HepG2 (cell line): Measurements from ENCODE around the gene THEMIS. TPM values are rescaled to one million over a fixed set of nuclear protein-coding genes. Genes with fewer than 3 reads are reported as not detected.

ENCODE experiments used
- ATAC-seq: fragments of 200-7000 bp; cut with Tn5 transposase; 3 replicates; pipeline ENCODE4 v1.9.1; 2020; ENCODE audit warnings: mild to moderate bottlenecking, moderate library complexity
- BruUV-seq: library from RNA; stranded (reverse); fragments of 400-500 nt; replicated peaks from 2 replicates; lab custom pipeline; 2021; lab: Mats Ljungman, UMichigan
- CTCF ChIA-PET: fragments of 300-600 bp; formaldehyde crosslinking; extraction: SDS; loops from one replicate; lab custom pipeline; 2021; ENCODE audit warnings: low total read pairs, inconsistent platforms, low intra/inter-chr PET ratio; lab: Yijun Ruan, JAX
- POLR2A ChIA-PET: fragments of 350-600 bp; sonication (Branson Sonifier 250); formaldehyde crosslinking; loops from one replicate; lab custom pipeline; 2020; ENCODE audit warnings: antibody characterized with exemption, inconsistent platforms; lab: Yijun Ruan, JAX
- DNase-seq: peaks from one replicate; pipeline ENCODE4 v3.0.0-alpha.2; 2015; ENCODE audit warnings: low spot score
- FAIRE-seq: peaks from 3 replicates; lab custom pipeline; 2011; peaks lifted over from hg19 to GRCh38; lab: Jason Lieb, UNC
- H2AFZ ChIP-seq: one replicate; pipeline ENCODE4 v1.6.1; 2011; ENCODE audit warnings: low read length, inconsistent platforms
- H3K27ac ChIP-seq: fragments of 300-600 bp; 3 replicates; pipeline ENCODE4 v1.8.0; 2011; ENCODE audit warnings: mixed run types, mild to moderate bottlenecking, mixed read lengths, low read length, inconsistent platforms; ENCODE audit not compliant: insufficient read depth; ENCODE audit errors: extremely low read length
- H3K27me3 ChIP-seq, 2 experiments: fragments of 200-600 bp in 1 of 2; 2 replicates in 1 of 2; 3 replicates in 1 of 2; pipeline versions ENCODE4 v1.6.0 to v1.8.0; 2011; ENCODE audit warnings: low read length in 2 of 2, mild to moderate bottlenecking in 2 of 2, moderate library complexity in 2 of 2, inconsistent platforms in 1 of 2; ENCODE audit not compliant: insufficient read depth in 2 of 2, control insufficient read depth in 1 of 2
- H3K36me3 ChIP-seq, 2 experiments: fragments of 200-600 bp in 1 of 2; replicated peaks in 1 of 2; 2 replicates in 1 of 2; 3 replicates in 1 of 2; pipeline versions ENCODE4 v1.5.1 to v1.8.0; 2011; ENCODE audit warnings: low read length in 2 of 2, inconsistent platforms in 1 of 2; ENCODE audit not compliant: insufficient read depth in 2 of 2, control insufficient read depth in 1 of 2
- H3K4me1 ChIP-seq: 2 replicates; pipeline ENCODE4 v1.5.1; 2012; ENCODE audit warnings: low read length, inconsistent platforms; ENCODE audit not compliant: insufficient read depth
- H3K4me2 ChIP-seq: 2 replicates; pipeline ENCODE4 v1.6.0; 2011; ENCODE audit warnings: low read depth, low read length, inconsistent platforms
- H3K4me3 ChIP-seq, 3 experiments: fragments of 200-600 bp in 1 of 3; sonication (generic), shearing (Covaris generic) in 1 of 3; replicated peaks in 1 of 3; 2 replicates each; pipeline ENCODE4 v1.5.1; 2011 to 2016; ENCODE audit warnings: low read length in 3 of 3, inconsistent platforms in 2 of 3, low read depth in 2 of 3, mild to moderate bottlenecking in 2 of 3, control low read depth in 1 of 3, mixed read lengths in 1 of 3; ENCODE audit not compliant: insufficient read depth in 1 of 3
- H3K79me2 ChIP-seq: one replicate; pipeline ENCODE4 v1.6.1; 2011; ENCODE audit warnings: low read length, inconsistent platforms; ENCODE audit not compliant: insufficient read depth
- H3K9ac ChIP-seq: 2 replicates; pipeline ENCODE4 v1.6.0; 2011; ENCODE audit warnings: mild to moderate bottlenecking, low read depth, low read length, inconsistent platforms; ENCODE audit not compliant: insufficient read depth
- H3K9me3 ChIP-seq: 2 replicates; pipeline ENCODE4 v1.5.1; 2012; ENCODE audit warnings: mild to moderate bottlenecking, low read length
- H4K20me1 ChIP-seq: 2 replicates; pipeline ENCODE4 v1.6.0; 2011; ENCODE audit warnings: inconsistent platforms, mild to moderate bottlenecking, low read length, moderate library complexity; ENCODE audit not compliant: insufficient read depth
- ATF1 ChIP-seq: IDR thresholded peaks from 2 replicates; pipeline ENCODE4 v1.6.1; 2016; ENCODE audit warnings: mild to moderate bottlenecking, control low read depth
- BRD4 ChIP-seq: sonication (generic); formaldehyde crosslinking; IDR thresholded peaks from 2 replicates; pipeline ENCODE4 v1.4.0; 2020; ENCODE audit warnings: missing genetic modification reagents
- CENPT ChIP-seq: sonication (generic); formaldehyde crosslinking; IDR thresholded peaks from 2 replicates; pipeline ENCODE4 v1.8.0; 2022; ENCODE audit warnings: low read depth, mild to moderate bottlenecking, moderate library complexity, missing genetic modification reagents
- EED ChIP-seq: sonication (generic); formaldehyde crosslinking; IDR thresholded peaks from 2 replicates; pipeline ENCODE4 v1.5.0; 2020; ENCODE audit warnings: mild to moderate bottlenecking, missing genetic modification reagents
- ETV6 ChIP-seq: sonication (generic); formaldehyde crosslinking; conservative IDR thresholded peaks from 2 replicates; pipeline ENCODE4 v1.4.0; 2020; ENCODE audit warnings: missing genetic modification reagents
- MEF2D ChIP-seq: sonication (generic); formaldehyde crosslinking; IDR thresholded peaks from 2 replicates; pipeline ENCODE4 v1.5.1; 2020; ENCODE audit warnings: mild to moderate bottlenecking, missing genetic modification reagents
- NONO ChIP-seq, 2 experiments: fragments of 450-650 bp in 1 of 2; sonication (generic) in 1 of 2; formaldehyde crosslinking in 1 of 2; IDR thresholded peaks in 1 of 2; conservative IDR thresholded peaks in 1 of 2; 2 replicates each; pipeline versions ENCODE4 v1.6.1 to v1.8.0; 2017 to 2022; ENCODE audit warnings: mild to moderate bottlenecking in 1 of 2, missing genetic modification reagents in 1 of 2, moderate library complexity in 1 of 2
- PLRG1 ChIP-seq: fragments of 450-650 bp; conservative IDR thresholded peaks from 2 replicates; pipeline ENCODE4 v1.6.1; 2016
- POGZ ChIP-seq: sonication (generic); formaldehyde crosslinking; IDR thresholded peaks from 2 replicates; pipeline ENCODE4 v1.4.0; 2020; ENCODE audit warnings: mild to moderate bottlenecking, missing genetic modification reagents
- ZBTB8A ChIP-seq: sonication (generic); formaldehyde crosslinking; IDR thresholded peaks from 2 replicates; pipeline ENCODE4 v1.4.0; 2020; ENCODE audit warnings: mild to moderate bottlenecking, low read depth, missing genetic modification reagents, borderline replicate concordance
- ZNF546 ChIP-seq: sonication (generic); formaldehyde crosslinking; conservative IDR thresholded peaks from 2 replicates; pipeline ENCODE4 v1.8.1; 2023; ENCODE audit warnings: mild to moderate bottlenecking, missing genetic modification reagents
- ZNF569 ChIP-seq: sonication (generic); formaldehyde crosslinking; IDR thresholded peaks from 2 replicates; pipeline ENCODE4 v1.5.0; 2020; ENCODE audit warnings: mild to moderate bottlenecking, missing genetic modification reagents, moderate library complexity, borderline replicate concordance
- ZNF619 ChIP-seq: sonication (generic); formaldehyde crosslinking; IDR thresholded peaks from 2 replicates; pipeline ENCODE4 v1.4.0; 2020; ENCODE audit warnings: mild to moderate bottlenecking, missing genetic modification reagents
- WGBS: methylation state at CpG from one replicate; pipeline ENCODE4 v1.1.6; 2017; ENCODE audit warnings: low lambda C conversion rate; 5-methylcytosine and 5-hydroxymethylcytosine counted together
- in situ Hi-C: cut with HindIII; loops from 2 replicates; pipeline ENCODE4 v1.10.0; 2017; ENCODE audit warnings: low pct_unique_long_range_greater_than_20kb; ENCODE audit not compliant: extremely low pct_ligation_motif_present
- intact Hi-C: fragments of 100-400 bp; cut with micrococcal nuclease; formaldehyde crosslinking; loops from one replicate; pipeline ENCODE4 v1.10.0; 2022; ENCODE audit not compliant: unreplicated experiment
- polyA plus RNA-seq, 8 experiments: library from polyadenylated mRNA; depleted of rRNA in 3 of 8; stranded (reverse) in 7 of 8; unstranded in 1 of 8; fragments of >200 nt; fragmentation: Illumina TruSeq in 4 of 8; extraction: Trizol in 4 of 8; gene quantifications; 2 replicates each; pipeline versions ENCODE4 v1.2.1 to v1.2.3, GENCODE V29; 2011 to 2016; ENCODE audit warnings: low read depth in 4 of 8, missing spikeins in 1 of 8, mixed read lengths in 1 of 8; ENCODE audit not compliant: insufficient read depth in 1 of 8
- total RNA-seq, 5 experiments: library from RNA; depleted of rRNA; stranded (reverse); fragments of >200 nt; fragmentation: Illumina TruSeq; extraction: Trizol; gene quantifications; 2 replicates each; pipeline ENCODE4 v1.2.3, GENCODE V29; 2016; ENCODE audit warnings: low read depth in 1 of 5
- TF ChIP-seq, protein P1 (sequence below): sonication (generic); formaldehyde crosslinking; conservative IDR thresholded peaks from 2 replicates; pipeline ENCODE4 v1.8.1; 2023; ENCODE audit warnings: missing genetic modification reagents
- TF ChIP-seq, protein P2 (sequence below): sonication (generic); formaldehyde crosslinking; IDR thresholded peaks from 2 replicates; pipeline ENCODE4 v1.4.0; 2020; ENCODE audit warnings: missing genetic modification reagents; ENCODE audit errors: not compliant biosample characterization
- TF ChIP-seq, protein P3 (sequence below): sonication (generic); formaldehyde crosslinking; IDR thresholded peaks from 2 replicates; pipeline ENCODE4 v1.4.0; 2020; ENCODE audit warnings: missing genetic modification reagents

Gene THEMIS
- total and polyA plus RNA-seq, 2 of the 13 experiments (the other 11 are each of a cell fraction or from before 2014, with no cell fraction given) = not detected

DNA sequence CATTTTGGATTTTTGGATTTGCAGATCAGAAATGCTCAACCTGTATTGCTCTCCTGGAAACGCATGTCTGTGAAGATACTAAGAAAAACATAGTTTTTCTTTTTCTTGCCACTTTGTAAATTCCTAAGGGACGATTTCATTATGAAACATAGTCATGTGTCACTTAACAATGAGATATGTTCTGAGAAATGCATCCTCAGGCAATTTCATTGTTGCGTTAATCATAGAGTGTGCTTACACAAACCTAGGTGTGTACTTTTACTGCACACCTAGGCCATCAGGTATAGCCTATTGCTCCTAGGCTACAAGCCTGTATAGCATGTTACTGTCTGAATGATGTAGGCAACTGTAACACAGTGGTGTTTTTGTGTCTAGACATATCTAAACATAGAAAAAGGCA, 13.4 kb upstream of the THEMIS start:
- in situ Hi-C loops = no loop called here
- no peak overlapping the region for H3K27ac ChIP-seq
- ATAC-seq (no peak), DNase-seq (no peak), FAIRE-seq (no peak)
- no TSS peak for BruUV-seq
- no peak overlapping the region for H3K4me3 ChIP-seq
- no peak overlapping the region for H3K4me2 ChIP-seq
- no peak for TF ChIP-seq MEF2D (CRISPR knock-in tag)
- no peak for TF ChIP-seq BRD4
- TF ChIP-seq, protein P1, sequence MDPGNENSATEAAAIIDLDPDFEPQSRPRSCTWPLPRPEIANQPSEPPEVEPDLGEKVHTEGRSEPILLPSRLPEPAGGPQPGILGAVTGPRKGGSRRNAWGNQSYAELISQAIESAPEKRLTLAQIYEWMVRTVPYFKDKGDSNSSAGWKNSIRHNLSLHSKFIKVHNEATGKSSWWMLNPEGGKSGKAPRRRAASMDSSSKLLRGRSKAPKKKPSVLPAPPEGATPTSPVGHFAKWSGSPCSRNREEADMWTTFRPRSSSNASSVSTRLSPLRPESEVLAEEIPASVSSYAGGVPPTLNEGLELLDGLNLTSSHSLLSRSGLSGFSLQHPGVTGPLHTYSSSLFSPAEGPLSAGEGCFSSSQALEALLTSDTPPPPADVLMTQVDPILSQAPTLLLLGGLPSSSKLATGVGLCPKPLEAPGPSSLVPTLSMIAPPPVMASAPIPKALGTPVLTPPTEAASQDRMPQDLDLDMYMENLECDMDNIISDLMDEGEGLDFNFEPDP = no peak
- H3K4me1 ChIP-seq = no peaks in the 10 kb centered on the region
- no peak overlapping the region for H3K9ac ChIP-seq
- no peak overlapping the region for H2AFZ ChIP-seq
- H4K20me1 ChIP-seq = no peaks in the 10 kb centered on the region
- H3K27me3 ChIP-seq = no peaks in the 10 kb centered on the region
- ChIA-PET POLR2A (no interaction called here), CTCF (no interaction called here)
- no peaks in the 10 kb centered on the region for H3K36me3 ChIP-seq
- H3K79me2 ChIP-seq = no peaks in the 10 kb centered on the region
- peaks cover 11% of the 10 kb centered on the region; the same call in 1 of the 2 replicates for H3K9me3 ChIP-seq
- intact Hi-C loops = no loop called here
- WGBS = 33% methylated on average over 3 of the region's 3 CpGs

DNA sequence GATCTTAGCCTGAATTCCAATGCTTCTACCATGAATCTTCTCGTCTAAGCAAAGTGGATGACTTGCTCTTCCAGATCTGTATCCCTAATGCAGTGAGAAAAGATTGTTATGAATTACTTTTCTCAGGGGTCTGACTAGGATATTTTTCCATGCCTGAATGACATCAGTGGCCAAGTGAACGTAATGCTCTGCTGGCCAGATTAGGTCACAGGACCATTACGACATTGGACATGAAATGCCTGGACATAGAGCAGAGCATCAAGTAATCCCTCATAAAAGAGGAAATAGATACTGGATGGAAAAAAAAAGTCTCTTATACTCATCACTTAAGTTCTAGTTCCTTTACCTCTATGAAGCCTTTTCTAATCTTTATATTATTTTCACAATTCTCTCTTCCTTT, 12.1 kb upstream of the THEMIS start:
- in situ Hi-C loops (no loop called here), intact Hi-C loops (no loop called here)
- FAIRE-seq (no peak), DNase-seq (no peak), ATAC-seq (no peak)
- Histone ChIP-seq H3K4me3 (no peak overlapping the region), H4K20me1 (no peaks in the 10 kb centered on the region), H3K36me3 (no peaks in the 10 kb centered on the region), H2AFZ (no peak overlapping the region), H3K27ac (no peak overlapping the region), H3K4me1 (no peaks in the 10 kb centered on the region), H3K9ac (no peak overlapping the region), H3K9me3 (peaks cover 13% of the 10 kb centered on the region; the same call in 1 of the 2 replicates), H3K79me2 (no peaks in the 10 kb centered on the region), H3K4me2 (no peak overlapping the region), H3K27me3 (no peaks in the 10 kb centered on the region)
- 1% methylated on average over 3 of the region's 3 CpGs for WGBS
- ChIA-PET CTCF (no interaction called here), POLR2A (no interaction called here)
- BruUV-seq = no TSS peak
- TF ChIP-seq ETV6 (no peak), POGZ (CRISPR knock-in tag) (no peak), PLRG1 (no peak), ZBTB8A (CRISPR knock-in tag) (no peak), CENPT (CRISPR knock-in tag) (no peak), ZNF569 (CRISPR knock-in tag) (no peak), ATF1 (no peak), EED (CRISPR knock-in tag) (no peak), ZNF546 (CRISPR knock-in tag) (no peak), NONO (IDR thresholded peaks at IDR 0.05) (no peak), NONO (CRISPR knock-in tag; conservative IDR thresholded peaks at IDR 0.05) (no peak), ZNF619 (CRISPR knock-in tag) (no peak)
- TF ChIP-seq, protein P2, sequence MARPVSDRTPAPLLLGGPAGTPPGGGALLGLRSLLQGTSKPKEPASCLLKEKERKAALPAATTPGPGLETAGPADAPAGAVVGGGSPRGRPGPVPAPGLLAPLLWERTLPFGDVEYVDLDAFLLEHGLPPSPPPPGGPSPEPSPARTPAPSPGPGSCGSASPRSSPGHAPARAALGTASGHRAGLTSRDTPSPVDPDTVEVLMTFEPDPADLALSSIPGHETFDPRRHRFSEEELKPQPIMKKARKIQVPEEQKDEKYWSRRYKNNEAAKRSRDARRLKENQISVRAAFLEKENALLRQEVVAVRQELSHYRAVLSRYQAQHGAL = no peak
- TF ChIP-seq, protein P3, sequence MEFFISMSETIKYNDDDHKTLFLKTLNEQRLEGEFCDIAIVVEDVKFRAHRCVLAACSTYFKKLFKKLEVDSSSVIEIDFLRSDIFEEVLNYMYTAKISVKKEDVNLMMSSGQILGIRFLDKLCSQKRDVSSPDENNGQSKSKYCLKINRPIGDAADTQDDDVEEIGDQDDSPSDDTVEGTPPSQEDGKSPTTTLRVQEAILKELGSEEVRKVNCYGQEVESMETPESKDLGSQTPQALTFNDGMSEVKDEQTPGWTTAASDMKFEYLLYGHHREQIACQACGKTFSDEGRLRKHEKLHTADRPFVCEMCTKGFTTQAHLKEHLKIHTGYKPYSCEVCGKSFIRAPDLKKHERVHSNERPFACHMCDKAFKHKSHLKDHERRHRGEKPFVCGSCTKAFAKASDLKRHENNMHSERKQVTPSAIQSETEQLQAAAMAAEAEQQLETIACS = no peak
